ENCODE measurements around the gene ATP2A1. TPM values are rescaled to one million over a fixed set of nuclear protein-coding genes. Genes with fewer than 3 reads are reported as not detected.
A peak's percentile ranks its signal among the peaks of the same experiment; 100 is the strongest.
"Not testable (repeated sequence)": the region's sequence is repeated elsewhere in the genome, so short reads cannot be mapped to it uniquely, and the experiment has no call there.

ATP2A1 gene
- total RNA-seq, 1 donor from 2014 or later, result 120 TPM

DNA sequence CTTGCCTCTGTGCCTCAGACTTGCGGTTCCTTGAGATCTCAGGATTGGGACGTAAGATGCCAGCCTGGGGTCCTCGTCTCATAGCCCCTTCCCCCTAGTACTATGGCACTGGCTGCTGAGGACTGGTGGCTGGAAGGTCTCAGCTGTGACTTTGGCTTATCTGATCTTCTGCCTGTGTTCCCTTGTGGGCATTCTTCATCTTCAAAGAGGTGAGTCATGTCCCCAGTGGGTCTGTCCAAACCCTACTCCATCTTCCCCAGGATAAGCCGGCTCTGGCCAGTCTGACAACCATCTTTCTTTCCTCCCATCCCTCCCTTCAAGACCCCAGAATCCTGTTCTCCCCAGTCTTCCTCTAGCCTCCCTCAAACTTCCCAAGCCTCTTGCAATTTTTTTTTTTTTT lies 57.1 kb downstream of the ATP2A1 start:
- peak; percentile 40 for DNase-seq (ENCODE audit: low read depth)

DNA sequence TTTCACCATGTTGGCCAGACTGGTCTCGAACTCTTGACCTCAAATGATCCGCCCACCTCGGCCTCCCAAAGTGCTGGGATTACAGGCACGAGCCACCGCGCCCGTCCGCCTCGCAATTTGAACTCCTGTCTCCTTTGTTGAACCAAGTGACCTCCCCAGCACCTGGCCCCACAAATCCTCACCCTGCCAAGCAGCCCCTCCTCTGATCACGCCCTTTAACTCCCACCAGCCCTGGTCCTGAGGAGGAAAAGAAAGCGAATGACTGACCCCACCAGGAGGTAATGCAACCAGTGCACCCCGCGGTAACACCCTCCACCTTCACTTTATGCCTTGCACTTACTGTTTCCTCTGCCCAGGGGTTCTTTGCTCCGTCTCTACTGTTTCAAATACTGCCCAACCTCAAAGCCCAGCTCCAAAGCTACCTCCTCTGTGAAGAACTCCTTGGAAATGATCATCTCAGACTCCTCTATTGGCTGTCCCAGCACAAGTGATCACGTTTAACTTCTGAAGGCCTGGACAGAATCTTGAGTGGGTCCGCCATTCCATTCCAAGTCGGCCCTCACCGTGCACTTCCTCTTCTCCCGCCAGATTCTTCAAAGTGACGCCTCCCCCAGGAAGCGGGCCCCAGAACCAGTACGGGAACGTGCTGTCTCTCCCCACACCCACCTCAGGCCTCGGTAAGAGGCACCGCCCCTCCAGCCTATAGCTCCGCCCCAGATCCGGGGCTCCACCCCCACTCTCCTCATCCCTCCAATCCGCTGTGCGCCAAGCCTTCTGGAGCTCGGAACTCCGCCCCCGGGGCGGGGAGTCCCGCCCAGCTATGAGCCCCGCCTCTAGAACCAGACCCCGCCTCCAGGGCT lies 57.9 kb downstream of the ATP2A1 start:
- DNase-seq (ENCODE audit: low read depth), result peak; percentile 47

DNA sequence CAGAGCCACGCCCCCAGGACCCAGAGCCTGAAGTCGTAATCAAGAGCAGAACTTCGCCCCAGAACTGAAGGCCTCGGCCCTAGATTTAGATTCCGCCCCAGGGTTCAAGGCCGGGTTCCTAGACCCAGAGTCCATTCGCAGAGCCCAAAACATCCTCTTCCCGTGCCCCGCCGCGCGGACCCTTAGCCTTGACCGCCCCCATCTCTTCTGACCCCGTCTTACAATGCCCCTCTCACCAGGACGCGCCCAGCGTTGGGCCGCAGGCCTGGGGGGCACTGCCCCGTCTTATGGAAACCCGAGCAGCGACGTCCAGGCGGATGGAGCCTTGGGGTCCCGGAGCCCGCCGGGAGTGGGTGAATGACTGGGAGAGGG lies 58.5 kb downstream of the ATP2A1 start:
- DNase-seq (ENCODE audit: low read depth), result no peak

GRCh38 chr16:28937222-28937876 lies 59.1 kb downstream of the ATP2A1 start:
- no peak for DNase-seq (ENCODE audit: low read depth)

DNA sequence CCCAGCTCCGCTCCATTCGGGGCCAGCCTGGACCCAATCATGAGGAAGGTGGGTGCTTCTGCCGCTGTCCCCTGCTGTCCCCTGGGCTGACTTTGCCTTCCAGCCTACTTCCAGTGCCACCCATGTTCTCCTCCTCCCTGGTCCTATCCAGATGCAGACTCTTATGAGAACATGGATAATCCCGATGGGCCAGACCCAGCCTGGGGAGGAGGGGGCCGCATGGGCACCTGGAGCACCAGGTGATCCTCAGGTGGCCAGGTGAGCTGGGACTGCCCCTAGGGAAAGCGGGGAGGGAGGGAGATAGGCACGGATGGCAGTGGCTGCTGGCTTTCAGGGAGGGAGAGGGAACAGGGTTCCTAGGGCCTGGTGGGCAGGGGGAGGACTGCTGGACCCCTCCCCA lies 60.4 kb downstream of the ATP2A1 start:
- DNase-seq (ENCODE audit: low read depth), result no peak

DNA sequence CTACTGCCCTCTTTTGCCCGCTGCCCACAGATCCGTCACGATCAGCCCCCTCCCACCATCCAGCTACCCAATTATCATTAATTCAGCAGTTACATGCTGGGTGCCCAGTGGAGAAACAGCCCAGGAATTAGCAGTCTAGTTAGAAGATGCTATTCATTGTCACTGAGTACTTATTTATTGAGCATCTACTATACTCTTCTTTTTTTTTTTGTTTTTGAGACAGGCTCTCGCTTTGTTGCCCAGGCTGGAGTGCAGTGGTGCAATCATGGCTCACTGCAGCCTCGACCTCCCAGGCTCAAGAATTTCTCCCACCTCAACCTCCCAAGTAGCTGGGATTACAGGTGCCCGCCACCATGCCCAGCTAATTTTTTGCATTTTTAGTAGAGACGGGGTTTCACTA lies 61.5 kb downstream of the ATP2A1 start:
- not testable (repeated sequence) for DNase-seq (ENCODE audit: low read depth)

GRCh38 chr16:28943281-28943680 lies 65.0 kb downstream of the ATP2A1 start:
- peak; percentile 46 for DNase-seq (ENCODE audit: low read depth)

- DNase-seq (ENCODE audit: low read depth), result no peak
Measured at GRCh38 chr16:28946681-28947080, 68.4 kb downstream of the ATP2A1 start.

DNA sequence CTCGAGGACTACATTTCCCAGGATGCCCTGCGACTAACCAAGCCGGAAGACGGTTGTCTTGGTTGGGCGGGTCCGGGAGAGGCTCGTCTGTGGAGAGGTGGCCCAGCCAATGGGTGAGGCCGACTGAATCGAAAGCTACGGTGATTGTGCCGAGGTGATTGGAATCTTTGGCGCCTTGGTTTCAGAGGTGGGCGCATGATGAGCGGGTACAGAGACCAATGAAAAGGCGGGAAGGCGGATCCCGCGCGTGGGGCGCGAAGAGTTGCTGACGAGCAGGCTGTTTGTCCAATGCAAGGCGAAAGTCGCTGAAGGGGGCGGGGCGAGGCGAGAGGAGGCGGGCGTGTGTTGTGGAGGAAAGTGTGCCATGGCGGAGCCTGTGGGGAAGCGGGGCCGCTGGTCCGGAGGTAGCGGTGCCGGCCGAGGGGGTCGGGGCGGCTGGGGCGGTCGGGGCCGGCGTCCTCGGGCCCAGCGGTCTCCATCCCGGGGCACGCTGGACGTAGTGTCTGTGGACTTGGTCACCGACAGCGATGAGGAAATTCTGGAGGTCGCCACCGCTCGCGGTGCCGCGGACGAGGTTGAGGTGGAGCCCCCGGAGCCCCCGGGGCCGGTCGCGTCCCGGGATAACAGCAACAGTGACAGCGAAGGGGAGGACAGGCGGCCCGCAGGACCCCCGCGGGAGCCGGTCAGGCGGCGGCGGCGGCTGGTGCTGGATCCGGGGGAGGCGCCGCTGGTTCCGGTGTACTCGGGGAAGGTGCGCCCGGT lies 72.5 kb downstream of the ATP2A1 start, which contains the start of gene NFATC2IP:
Gene NFATC2IP (plus strand): TSS at position 290 of the 762 bp plus-strand sequence. CDS start 75 bp downstream, at position 365.
- peak; percentile 100 for DNase-seq (ENCODE audit: low read depth)

DNA sequence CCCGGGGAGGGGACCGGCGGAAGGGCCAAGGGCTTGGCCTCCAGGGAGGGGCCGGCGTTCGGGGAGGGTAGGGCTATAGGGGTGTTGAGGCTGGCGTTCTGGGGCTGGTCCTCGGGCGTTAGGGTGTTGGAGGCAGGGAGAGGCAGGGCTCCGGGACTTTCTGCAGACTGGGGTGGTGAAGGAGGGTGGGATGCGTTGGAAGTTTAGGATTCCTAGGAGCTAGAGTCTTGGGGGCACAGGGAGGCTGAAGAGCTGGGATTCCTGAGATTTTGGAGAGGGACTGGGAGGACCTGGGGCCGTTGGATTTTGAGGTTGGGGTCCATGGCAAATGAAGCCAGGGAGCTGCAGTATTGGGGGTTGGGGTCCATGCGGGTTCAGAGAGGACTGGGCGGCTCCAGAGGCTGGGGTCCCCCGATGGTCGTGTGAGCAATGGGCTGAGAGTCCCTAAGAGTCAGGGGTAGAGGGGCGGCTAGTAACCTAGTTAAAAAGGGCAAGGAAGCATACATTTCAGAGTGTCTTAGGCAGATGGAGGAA lies 73.2 kb downstream of the ATP2A1 start:
- no peak for DNase-seq (ENCODE audit: low read depth)

Small RNA genes within 50 kb of the gene (microRNA-seq; reads per million reads assigned to microRNA genes)
- gene MIR4721, result not detected

Other genes starting within 250 kb of the ATP2A1 start
- gene NPIPB8, start 240.4 kb upstream of the ATP2A1 start, total RNA-seq, result not detected in 2 replicates
- gene EIF3C, start 167.0 kb upstream of the ATP2A1 start, total RNA-seq, result 96.7 and 103 TPM in 2 replicates
- gene NPIPB9, start 126.7 kb upstream of the ATP2A1 start, total RNA-seq, result 0.68 and 1.1 TPM in 2 replicates
- 55.4 and 70.0 TPM in 2 replicates for gene ATXN2L, start 55.5 kb upstream of the ATP2A1 start, total RNA-seq
- 144 and 154 TPM in 2 replicates for gene TUFM, start 32.1 kb upstream of the ATP2A1 start, total RNA-seq
- gene SH2B1, start 14.6 kb upstream of the ATP2A1 start, total RNA-seq, result 33.8 and 36.3 TPM in 2 replicates
- 36.6 and 41.5 TPM in 2 replicates for gene RABEP2, start 46.8 kb downstream of the ATP2A1 start, total RNA-seq
- not detected in 2 replicates for gene CD19, start 53.5 kb downstream of the ATP2A1 start, total RNA-seq
- 15.0 and 17.9 TPM in 2 replicates for gene NFATC2IP, start 72.4 kb downstream of the ATP2A1 start, total RNA-seq
- 37.6 and 45.2 TPM in 2 replicates for gene SPNS1, start 96.3 kb downstream of the ATP2A1 start, total RNA-seq
- 0.68 and 1.8 TPM in 2 replicates for gene LAT, start 106.6 kb downstream of the ATP2A1 start, total RNA-seq

Measured in myocyte (in vitro differentiated cells).